OCI-LY1 (cell line): ENCODE data around the gene METTL25.

Experiments used
- H2AFZ ChIP-seq: fragments of 200-600 bp; sonication (generic), shearing (Covaris generic); 2 replicates; pipeline ENCODE4 v1.6.0; 2014; ENCODE audit warnings: antibody characterized with exemption, mild to moderate bottlenecking, low read length
- H3F3A ChIP-seq: fragments of 200-600 bp; sonication (generic), shearing (Covaris generic); 2 replicates; pipeline ENCODE4 v1.6.0; 2014; ENCODE audit warnings: mild to moderate bottlenecking, antibody characterized with exemption, low read length, moderate library complexity; ENCODE audit not compliant: insufficient read depth
- H3K27ac ChIP-seq: fragments of 200-600 bp; sonication (generic); 2 replicates; pipeline ENCODE4 v1.5.1; 2014; ENCODE audit warnings: low read length, mixed run types, mild to moderate bottlenecking, low read depth; ENCODE audit not compliant: poor library complexity, severe bottlenecking
- H3K27me3 ChIP-seq: fragments of 200-600 bp; sonication (generic); 2 replicates; pipeline ENCODE4 v1.6.0; 2014; ENCODE audit warnings: antibody characterized with exemption, mild to moderate bottlenecking, low read length, moderate library complexity; ENCODE audit not compliant: insufficient read depth
- H3K36me3 ChIP-seq: fragments of 200-600 bp; sonication (generic); 2 replicates; pipeline ENCODE4 v1.6.1; 2014; ENCODE audit warnings: mild to moderate bottlenecking, antibody characterized with exemption, low read length, moderate library complexity, mixed read lengths; ENCODE audit not compliant: insufficient read depth
- H3K4me1 ChIP-seq: fragments of 200-600 bp; sonication (generic); 2 replicates; pipeline ENCODE4 v1.5.1; 2014; ENCODE audit warnings: mild to moderate bottlenecking, low read length, moderate library complexity; ENCODE audit not compliant: insufficient read depth, severe bottlenecking
- H3K4me2 ChIP-seq: fragments of 200-600 bp; sonication (generic), shearing (Covaris generic); 2 replicates; pipeline ENCODE4 v1.6.1; 2014; ENCODE audit warnings: low read length
- H3K4me3 ChIP-seq: fragments of 200-600 bp; sonication (generic); 2 replicates; pipeline ENCODE4 v1.5.1; 2014; ENCODE audit warnings: low read length, low read depth, mild to moderate bottlenecking, mixed read lengths; ENCODE audit not compliant: poor library complexity, severe bottlenecking
- H3K79me2 ChIP-seq: fragments of 200-600 bp; shearing (Covaris generic); 2 replicates; pipeline ENCODE4 v1.6.1; 2016; ENCODE audit warnings: mixed run types, low read length, mixed read lengths; ENCODE audit not compliant: insufficient read depth
- H3K9ac ChIP-seq: fragments of 200-600 bp; sonication (generic), shearing (Covaris generic); 2 replicates; pipeline ENCODE4 v1.6.1; 2014; ENCODE audit warnings: mild to moderate bottlenecking, low read length, mixed read lengths
- H3K9me2 ChIP-seq: fragments of 200-600 bp; sonication (generic), shearing (Covaris generic); 2 replicates; pipeline ENCODE4 v1.6.1; 2014; ENCODE audit warnings: low read depth, mild to moderate bottlenecking, low read length, mixed read lengths
- H3K9me3 ChIP-seq: fragments of 200-600 bp; shearing (Covaris generic); 2 replicates; pipeline ENCODE4 v1.6.1; 2014; ENCODE audit warnings: low read length, mixed read lengths
- H4K20me1 ChIP-seq: fragments of 200-600 bp; sonication (generic), shearing (Covaris generic); 2 replicates; pipeline ENCODE4 v1.6.0; 2016; ENCODE audit warnings: mild to moderate bottlenecking, low read length; ENCODE audit not compliant: insufficient read depth
- EZH2 ChIP-seq: fragments of 200-600 bp; sonication (generic), shearing (Covaris generic); IDR thresholded peaks from 2 replicates; pipeline ENCODE4 v1.8.0; 2017; ENCODE audit warnings: borderline replicate concordance, mixed run types, mild to moderate bottlenecking, antibody characterized with exemption, low read length, moderate library complexity, mixed read lengths
- TF ChIP-seq, protein P1 (sequence below): fragments of 200-600 bp; sonication (generic), shearing (Covaris generic); IDR thresholded peaks from 2 replicates; pipeline ENCODE4 v1.5.1; 2017; ENCODE audit warnings: mild to moderate bottlenecking, antibody characterized with exemption, low read length, moderate library complexity, mixed read lengths

Gene METTL25

DNA sequence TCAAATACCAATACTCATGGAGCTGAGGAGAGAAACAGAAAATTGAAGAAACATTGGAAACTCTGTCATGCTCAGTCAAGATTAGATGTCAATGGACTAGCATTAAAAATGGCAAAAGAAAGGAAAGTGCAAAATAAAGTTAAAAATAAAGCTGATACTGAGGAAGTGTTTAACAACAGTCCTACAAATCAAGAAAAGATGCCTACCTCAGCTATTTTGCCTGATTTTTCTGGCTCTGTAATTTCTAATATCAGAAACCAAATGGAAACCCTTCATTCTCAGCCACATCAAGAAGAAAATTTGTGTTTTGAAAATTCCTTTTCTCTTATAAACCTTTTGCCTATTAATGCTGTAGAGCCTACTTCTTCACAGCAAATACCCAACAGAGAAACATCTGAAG lies 40.5 kb downstream of the METTL25 start:
- H2AFZ ChIP-seq: no peak overlapping the region
- H3K9me3 ChIP-seq: no peaks in the 10 kb centered on the region
- no peaks in the 10 kb centered on the region for H3K36me3 ChIP-seq
- no peak overlapping the region for H3K4me2 ChIP-seq
- H3K9me2 ChIP-seq: no peaks in the 10 kb centered on the region
- no peaks in the 10 kb centered on the region for H3F3A ChIP-seq
- H3K79me2 ChIP-seq: no peaks in the 10 kb centered on the region
- TF ChIP-seq, protein P1, sequence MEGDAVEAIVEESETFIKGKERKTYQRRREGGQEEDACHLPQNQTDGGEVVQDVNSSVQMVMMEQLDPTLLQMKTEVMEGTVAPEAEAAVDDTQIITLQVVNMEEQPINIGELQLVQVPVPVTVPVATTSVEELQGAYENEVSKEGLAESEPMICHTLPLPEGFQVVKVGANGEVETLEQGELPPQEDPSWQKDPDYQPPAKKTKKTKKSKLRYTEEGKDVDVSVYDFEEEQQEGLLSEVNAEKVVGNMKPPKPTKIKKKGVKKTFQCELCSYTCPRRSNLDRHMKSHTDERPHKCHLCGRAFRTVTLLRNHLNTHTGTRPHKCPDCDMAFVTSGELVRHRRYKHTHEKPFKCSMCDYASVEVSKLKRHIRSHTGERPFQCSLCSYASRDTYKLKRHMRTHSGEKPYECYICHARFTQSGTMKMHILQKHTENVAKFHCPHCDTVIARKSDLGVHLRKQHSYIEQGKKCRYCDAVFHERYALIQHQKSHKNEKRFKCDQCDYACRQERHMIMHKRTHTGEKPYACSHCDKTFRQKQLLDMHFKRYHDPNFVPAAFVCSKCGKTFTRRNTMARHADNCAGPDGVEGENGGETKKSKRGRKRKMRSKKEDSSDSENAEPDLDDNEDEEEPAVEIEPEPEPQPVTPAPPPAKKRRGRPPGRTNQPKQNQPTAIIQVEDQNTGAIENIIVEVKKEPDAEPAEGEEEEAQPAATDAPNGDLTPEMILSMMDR: no peak
- no peak for TF ChIP-seq EZH2
- no peak overlapping the region for H3K4me3 ChIP-seq
- no peak overlapping the region for H3K9ac ChIP-seq
- H3K27ac ChIP-seq: no peak overlapping the region
- H3K27me3 ChIP-seq: no peaks in the 10 kb centered on the region
- H4K20me1 ChIP-seq: no peaks in the 10 kb centered on the region
- no peaks in the 10 kb centered on the region for H3K4me1 ChIP-seq

DNA sequence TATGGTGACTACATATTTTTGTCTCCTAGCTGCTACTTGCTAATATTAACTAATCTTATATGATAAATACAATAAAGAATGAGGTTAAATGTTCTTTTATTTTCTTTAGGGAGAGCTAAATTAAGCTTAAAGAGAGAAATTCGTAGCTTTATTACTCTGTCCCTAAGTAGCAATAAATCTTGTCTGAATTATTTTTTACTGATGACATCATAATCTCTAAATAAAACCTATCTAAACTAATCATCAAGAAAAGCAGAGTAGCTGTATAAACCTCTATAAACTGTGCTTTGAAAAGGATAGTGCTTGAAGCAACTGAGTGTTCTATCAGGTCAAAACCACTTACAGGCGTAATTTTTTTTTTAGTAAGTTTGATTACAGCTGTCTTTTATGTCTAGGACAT lies 42.5 kb downstream of the METTL25 start:
- Histone ChIP-seq H4K20me1 (no peaks in the 10 kb centered on the region), H3K9me3 (no peaks in the 10 kb centered on the region), H3K79me2 (no peaks in the 10 kb centered on the region), H2AFZ (no peak overlapping the region), H3K27me3 (no peaks in the 10 kb centered on the region), H3K36me3 (no peaks in the 10 kb centered on the region), H3F3A (no peaks in the 10 kb centered on the region), H3K9ac (no peak overlapping the region), H3K4me3 (no peak overlapping the region), H3K4me2 (no peak overlapping the region), H3K27ac (no peak overlapping the region), H3K9me2 (no peaks in the 10 kb centered on the region), H3K4me1 (no peaks in the 10 kb centered on the region)
- no peak for TF ChIP-seq EZH2
- TF ChIP-seq, protein P1: no peak

DNA sequence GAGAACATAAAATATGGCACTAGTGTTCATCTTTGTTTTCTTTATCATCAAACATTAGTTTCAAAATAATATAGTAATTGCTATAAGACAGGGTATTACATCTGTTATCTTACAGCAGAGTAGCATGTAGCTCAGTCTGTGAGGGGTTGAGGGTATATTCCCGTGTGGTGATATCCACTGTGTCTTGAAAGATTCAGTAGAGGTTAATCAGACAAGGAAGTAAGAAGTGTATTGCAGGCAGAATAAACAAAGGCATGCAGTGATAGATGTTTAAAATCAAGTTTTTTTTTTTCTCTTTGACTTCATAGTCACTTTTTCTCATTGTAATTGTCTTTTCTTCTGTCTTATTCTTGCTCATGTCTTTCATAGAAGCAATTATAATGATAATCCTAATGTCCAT lies 48.3 kb downstream of the METTL25 start:
- H3K4me2 ChIP-seq: no peak overlapping the region
- no peaks in the 10 kb centered on the region for H3K4me1 ChIP-seq
- H3K27me3 ChIP-seq: no peaks in the 10 kb centered on the region
- no peak overlapping the region for H3K4me3 ChIP-seq
- H3K79me2 ChIP-seq: no peaks in the 10 kb centered on the region
- H3F3A ChIP-seq: no peaks in the 10 kb centered on the region
- H3K9me3 ChIP-seq: no peaks in the 10 kb centered on the region
- H3K36me3 ChIP-seq: no peaks in the 10 kb centered on the region
- H3K9me2 ChIP-seq: no peaks in the 10 kb centered on the region
- no peaks in the 10 kb centered on the region for H4K20me1 ChIP-seq
- H2AFZ ChIP-seq: no peak overlapping the region
- TF ChIP-seq, protein P1: no peak
- TF ChIP-seq EZH2: no peak
- no peak overlapping the region for H3K9ac ChIP-seq
- no peak overlapping the region for H3K27ac ChIP-seq
